SJSA1 (cell line): ENCODE results near the gene ITGA8. TPM values are rescaled to one million over a fixed set of nuclear protein-coding genes. Genes with fewer than 3 reads are reported as not detected.
A peak's percentile ranks its signal among the peaks of the same experiment; 100 is the strongest.
"Not testable (repeated sequence)": the region's sequence is repeated elsewhere in the genome, so short reads cannot be mapped to it uniquely, and the experiment has no call there.

Experiments used
- DNase-seq, 2 experiments: peaks; one replicate each; pipeline ENCODE4 v3.0.0-alpha.2; 2015 to 2020; ENCODE audit warnings: low spot score in 2 of 2, low read depth in 1 of 2
- H3K27ac ChIP-seq: fragments of 250-450 bp; sonication (Bioruptor Pico); 2 replicates; pipeline ENCODE4 v1.5.1; 2020; ENCODE audit warnings: mild to moderate bottlenecking, moderate library complexity
- H3K27me3 ChIP-seq: fragments of 250-450 bp; sonication (Bioruptor Pico); replicated peaks from 2 replicates; pipeline ENCODE4 v1.5.1; 2020; ENCODE audit warnings: mild to moderate bottlenecking, moderate library complexity
- H3K36me3 ChIP-seq: fragments of 250-450 bp; sonication (Bioruptor Pico); 2 replicates; pipeline ENCODE4 v1.5.1; 2020; ENCODE audit warnings: mild to moderate bottlenecking
- H3K4me1 ChIP-seq: fragments of 250-450 bp; sonication (Bioruptor Pico); replicated peaks from 2 replicates; pipeline ENCODE4 v1.6.1; 2021; ENCODE audit warnings: mild to moderate bottlenecking
- H3K4me3 ChIP-seq: fragments of 250-450 bp; sonication (Bioruptor Pico); 2 replicates; pipeline ENCODE4 v1.5.1; 2020; ENCODE audit warnings: mild to moderate bottlenecking
- H3K9me3 ChIP-seq: fragments of 250-450 bp; sonication (Bioruptor Pico); replicated peaks from 2 replicates; pipeline ENCODE4 v1.5.1; 2020; ENCODE audit warnings: mild to moderate bottlenecking
- total RNA-seq: library from RNA; depleted of rRNA; stranded (reverse); fragments of >200 nt; shearing (Covaris generic); gene quantifications from 2 replicates; pipeline ENCODE4 v1.2.3, GENCODE V29; 2014

ITGA8 gene
- total RNA-seq, 1 experiment from 2014 or later: 11.8 TPM

DNA sequence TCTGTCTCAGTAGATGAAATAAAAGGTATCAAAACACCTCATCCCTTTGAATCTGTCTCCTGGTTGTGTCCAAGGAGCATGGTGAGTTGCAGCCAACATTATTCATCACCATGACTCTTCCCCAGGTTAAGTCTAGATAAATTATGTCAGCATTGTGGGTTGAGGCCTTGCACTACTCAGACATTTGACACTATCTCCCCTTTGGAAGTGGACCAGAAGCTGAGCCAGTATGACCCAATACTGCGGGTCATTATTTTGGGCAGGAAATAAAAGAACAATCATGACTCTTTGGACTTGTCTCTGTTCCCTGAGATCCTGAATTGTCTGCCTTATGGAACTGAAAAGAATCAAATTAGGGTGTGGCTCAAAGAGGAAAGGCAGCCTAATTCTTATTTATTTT is 180.5 kb downstream of the ITGA8 start:
- Histone ChIP-seq H3K36me3 (no peaks in the 10 kb centered on the region), H3K9me3 (no peaks in the 10 kb centered on the region), H3K27ac (no peak overlapping the region), H3K27me3 (no peaks in the 10 kb centered on the region), H3K4me3 (no peak overlapping the region), H3K4me1 (no peaks in the 10 kb centered on the region)
- DNase-seq: no peak

DNA sequence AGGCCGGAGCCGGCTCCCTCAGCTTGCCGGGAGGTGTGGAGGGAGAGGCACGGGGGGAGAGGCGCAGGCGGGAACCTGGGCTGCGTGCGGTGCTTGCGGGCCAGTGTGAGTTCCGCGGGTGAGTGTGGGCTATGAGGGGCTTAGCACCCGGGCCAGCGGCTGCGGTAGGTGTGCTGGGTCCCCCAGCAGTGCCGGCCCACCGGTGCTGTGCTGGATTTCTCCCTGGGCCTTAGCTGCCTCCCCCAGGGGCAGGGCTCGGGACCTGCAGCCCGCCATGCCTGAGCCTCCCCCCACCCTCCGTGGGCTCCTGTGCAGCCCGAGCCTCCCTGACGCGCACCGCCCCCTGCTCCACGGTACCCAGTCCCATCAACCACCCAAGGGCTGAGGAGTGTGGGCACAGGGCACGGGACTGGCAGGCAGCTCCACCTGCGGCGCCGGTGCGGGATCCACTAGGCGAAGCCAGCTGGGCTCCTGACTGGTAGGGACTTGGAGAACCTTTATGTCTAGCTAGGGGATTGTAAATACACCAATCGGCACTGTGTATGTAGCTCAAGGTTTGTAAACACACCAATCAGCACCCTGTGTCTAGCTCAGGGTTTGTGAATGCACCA is 184.7 kb downstream of the ITGA8 start:
- H3K9me3 ChIP-seq, H3K27me3 ChIP-seq, DNase-seq, H3K27ac ChIP-seq, H3K4me1 ChIP-seq, H3K4me3 ChIP-seq, H3K36me3 ChIP-seq: not testable (repeated sequence)

DNA sequence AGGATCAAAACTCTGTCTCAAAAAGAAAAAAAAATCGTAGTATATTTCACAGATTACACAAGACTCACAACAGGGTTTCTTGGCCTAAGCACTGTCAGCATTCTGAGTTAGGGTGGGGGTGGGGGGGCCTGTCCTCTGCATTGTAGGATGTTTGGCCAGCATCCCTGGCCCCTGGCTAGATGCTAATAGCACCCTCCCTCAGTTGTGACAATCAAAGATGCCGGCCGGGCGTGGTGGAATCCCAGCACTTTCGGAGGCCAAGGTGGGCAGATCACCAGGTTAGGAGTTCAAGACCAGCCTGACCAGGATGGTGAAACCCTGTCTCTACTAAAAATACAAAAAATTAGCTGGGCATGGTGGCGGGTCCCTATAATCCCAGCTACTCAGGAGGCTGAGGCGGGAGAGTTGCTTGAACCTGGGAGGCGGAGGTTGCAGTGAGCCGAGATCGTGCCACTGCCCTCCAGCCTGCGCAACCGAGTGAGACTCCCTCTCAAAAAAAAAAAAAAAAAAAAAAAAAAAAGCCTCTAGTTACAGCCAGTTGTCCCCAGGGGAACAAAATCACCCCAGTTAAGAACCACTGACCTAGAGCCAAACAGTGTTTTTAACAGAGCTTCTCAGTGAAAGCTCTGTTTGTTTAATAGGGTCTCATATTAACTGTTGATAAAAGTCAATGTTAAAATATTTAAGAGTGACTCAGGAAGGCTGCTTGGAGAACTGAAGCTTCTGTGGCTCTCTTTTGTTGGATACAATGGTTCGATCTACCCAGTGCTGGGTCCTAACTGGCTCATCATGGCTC is 187.6 kb downstream of the ITGA8 start:
- Histone ChIP-seq H3K27me3 (no peaks in the 10 kb centered on the region), H3K27ac (no peak overlapping the region), H3K36me3 (no peaks in the 10 kb centered on the region), H3K4me1 (peaks cover 10% of the 10 kb centered on the region), H3K4me3 (no peak overlapping the region), H3K9me3 (no peaks in the 10 kb centered on the region)
- DNase-seq: no peak

DNA sequence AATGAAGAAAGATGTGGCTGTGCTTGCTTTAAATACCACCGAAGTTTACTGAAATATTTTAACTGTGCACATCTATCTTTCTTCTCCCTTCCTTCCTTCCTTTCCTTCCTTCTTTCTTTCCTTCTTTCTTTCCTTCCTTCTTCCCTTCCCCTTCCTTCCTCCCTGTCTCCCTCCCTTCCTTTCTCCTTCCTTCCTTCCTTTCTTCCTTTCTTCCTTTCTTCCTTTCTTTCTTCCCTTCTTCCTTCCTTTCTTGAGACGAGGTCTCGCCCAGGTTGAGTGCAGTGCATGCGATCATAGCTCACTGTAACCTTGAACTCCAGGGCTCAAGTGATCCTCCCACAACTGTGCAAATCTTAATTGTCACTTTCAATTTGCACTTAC is 190.9 kb downstream of the ITGA8 start:
- no peak overlapping the region for H3K4me3 ChIP-seq
- peaks cover 17% of the 10 kb centered on the region for H3K4me1 ChIP-seq
- no peak for DNase-seq
- no peak overlapping the region for H3K27ac ChIP-seq
- no peaks in the 10 kb centered on the region for H3K36me3 ChIP-seq
- H3K27me3 ChIP-seq: no peaks in the 10 kb centered on the region
- no peaks in the 10 kb centered on the region for H3K9me3 ChIP-seq

DNA sequence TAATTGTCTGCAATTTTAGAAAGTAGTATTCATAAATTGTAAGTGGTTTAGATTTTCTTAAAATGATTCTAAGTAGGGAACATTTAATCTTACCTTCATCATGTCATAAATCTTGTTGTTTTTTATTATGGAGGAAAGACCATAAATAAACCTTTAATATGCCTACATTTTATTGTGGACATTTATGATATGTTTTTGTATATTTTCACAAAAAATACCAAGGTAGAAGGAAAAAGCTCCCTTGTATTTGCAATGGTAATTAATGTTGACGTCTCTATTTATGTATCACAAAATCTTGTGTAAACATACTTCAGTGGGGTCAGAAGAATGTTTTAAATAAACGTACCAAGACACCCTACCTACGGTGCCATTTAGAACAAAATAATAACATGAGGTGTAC is 193.0 kb downstream of the ITGA8 start:
- DNase-seq: no peak
- Histone ChIP-seq H3K9me3 (no peaks in the 10 kb centered on the region), H3K4me3 (no peak overlapping the region), H3K36me3 (no peaks in the 10 kb centered on the region), H3K4me1 (peaks cover 17% of the 10 kb centered on the region), H3K27ac (peak overlapping the region; percentile 42), H3K27me3 (no peaks in the 10 kb centered on the region)

DNA sequence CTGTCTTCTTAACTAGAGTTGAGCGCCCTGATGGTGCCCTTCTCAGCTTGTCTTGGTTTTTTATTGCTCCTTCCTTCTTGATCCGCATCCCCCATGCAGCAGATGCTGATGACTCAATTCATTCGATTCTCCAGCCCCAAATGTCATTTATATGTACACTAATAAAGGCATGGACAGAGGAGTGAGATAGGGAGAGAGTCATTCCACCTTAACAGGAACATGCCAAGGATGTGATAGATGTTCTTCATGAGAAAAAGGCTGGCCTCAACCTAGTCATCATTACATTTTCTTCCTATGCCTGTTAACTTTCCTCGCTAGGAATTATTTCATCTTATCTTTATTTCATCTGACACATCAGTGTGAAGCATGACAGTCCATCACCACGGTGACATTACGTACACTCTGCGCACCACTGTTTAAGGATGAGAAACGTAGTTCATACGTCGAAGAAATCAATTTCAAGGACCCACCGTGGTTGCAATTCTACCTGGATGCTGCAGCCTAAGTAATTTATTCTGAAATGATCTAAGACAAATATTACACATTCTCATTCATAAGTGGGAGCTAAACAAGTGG is 198.3 kb downstream of the ITGA8 start:
- DNase-seq: no peak
- no peaks in the 10 kb centered on the region for H3K9me3 ChIP-seq
- H3K36me3 ChIP-seq: no peaks in the 10 kb centered on the region
- no peak overlapping the region for H3K27ac ChIP-seq
- no peak overlapping the region for H3K4me3 ChIP-seq
- H3K4me1 ChIP-seq: peaks cover 11% of the 10 kb centered on the region
- no peaks in the 10 kb centered on the region for H3K27me3 ChIP-seq

DNA sequence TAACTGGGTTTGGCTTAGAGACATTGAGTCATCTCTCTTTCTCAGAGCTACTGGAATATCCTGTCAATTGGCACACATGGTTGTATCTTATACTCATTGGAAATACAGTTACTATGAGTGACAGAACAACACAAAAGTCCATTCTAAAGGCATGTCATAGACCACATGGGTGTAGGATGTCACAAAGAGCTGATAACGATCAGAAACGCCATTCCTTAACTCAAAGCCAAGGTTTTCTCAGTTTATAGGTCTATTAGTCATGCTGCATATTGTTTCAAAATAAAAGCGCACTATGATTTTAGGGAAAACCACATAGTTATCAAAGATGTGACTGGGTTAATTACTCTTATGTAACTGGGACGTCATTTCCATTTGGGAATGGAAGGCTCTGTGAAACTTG is 201.5 kb downstream of the ITGA8 start:
- Histone ChIP-seq H3K4me3 (no peak overlapping the region), H3K9me3 (no peaks in the 10 kb centered on the region), H3K27ac (0 out of 2 replicates have a peak overlapping the region, but pooled peaks have one; percentile 8), H3K36me3 (no peaks in the 10 kb centered on the region), H3K27me3 (no peaks in the 10 kb centered on the region), H3K4me1 (peaks cover 11% of the 10 kb centered on the region)
- DNase-seq: peak in 1 of 2 experiments; percentile 34

DNA sequence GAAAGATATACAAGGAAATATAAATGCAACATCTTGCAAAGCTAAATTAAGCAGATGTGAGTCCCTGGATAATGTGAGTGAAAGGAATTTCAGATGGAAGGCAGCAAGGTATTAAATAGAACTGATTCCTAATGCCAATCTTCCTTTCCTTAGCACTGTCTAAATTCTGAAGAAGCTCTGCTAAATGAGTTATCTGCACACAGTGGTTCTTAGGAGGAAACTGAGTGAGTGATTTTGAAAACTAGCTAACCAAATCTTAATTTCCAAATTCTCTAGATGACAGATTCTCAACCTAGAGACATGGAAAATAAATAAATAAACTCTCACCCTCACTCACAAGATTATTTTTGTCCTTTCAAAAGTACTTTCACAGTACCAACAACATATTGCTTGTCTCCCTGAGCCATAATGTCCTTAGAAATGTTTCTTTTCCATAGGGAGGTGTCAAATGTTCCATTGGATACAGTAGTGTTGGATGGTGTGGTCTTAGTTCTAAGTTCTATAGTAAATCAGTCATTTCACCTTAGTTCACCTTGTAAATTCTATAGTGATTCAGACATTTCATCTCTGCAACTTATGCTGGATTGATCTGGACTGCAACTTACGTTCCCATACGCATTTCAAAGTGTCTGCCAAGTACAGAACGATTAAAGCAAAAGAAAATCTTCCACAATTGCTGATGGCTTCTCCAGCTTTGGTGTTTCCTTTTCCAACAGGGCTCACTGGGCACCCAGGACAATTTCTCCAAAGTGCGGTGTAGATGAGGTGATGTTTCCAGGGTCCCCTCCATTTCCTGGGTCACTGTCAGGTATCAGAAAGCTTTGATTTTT is 203.3 kb downstream of the ITGA8 start:
- Histone ChIP-seq H3K4me1 (peaks cover 11% of the 10 kb centered on the region), H3K4me3 (no peak overlapping the region), H3K9me3 (no peaks in the 10 kb centered on the region), H3K27me3 (no peaks in the 10 kb centered on the region), H3K36me3 (no peaks in the 10 kb centered on the region), H3K27ac (no peak overlapping the region)
- no peak for DNase-seq

DNA sequence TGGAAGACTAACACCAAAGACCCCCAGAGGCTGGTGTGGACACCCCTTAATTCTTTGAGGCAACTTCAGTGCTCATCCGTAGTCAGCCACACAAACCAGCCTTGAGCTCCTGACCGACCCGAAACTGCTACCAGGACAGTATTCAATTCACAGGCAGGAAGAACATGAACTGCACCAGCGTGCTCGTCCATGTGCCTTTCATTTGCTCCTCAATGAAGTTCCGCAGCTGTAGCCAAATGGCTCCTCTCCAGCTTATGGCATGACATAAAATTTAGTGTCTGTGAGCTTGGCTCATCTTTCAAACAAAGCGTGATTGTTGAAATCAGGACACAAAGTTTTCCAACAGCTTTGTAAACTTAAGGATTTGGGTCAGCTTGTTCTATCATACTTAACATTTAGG is 204.5 kb downstream of the ITGA8 start:
- Histone ChIP-seq H3K4me3 (no peak overlapping the region), H3K9me3 (no peaks in the 10 kb centered on the region)
- DNase-seq: no peak

DNA sequence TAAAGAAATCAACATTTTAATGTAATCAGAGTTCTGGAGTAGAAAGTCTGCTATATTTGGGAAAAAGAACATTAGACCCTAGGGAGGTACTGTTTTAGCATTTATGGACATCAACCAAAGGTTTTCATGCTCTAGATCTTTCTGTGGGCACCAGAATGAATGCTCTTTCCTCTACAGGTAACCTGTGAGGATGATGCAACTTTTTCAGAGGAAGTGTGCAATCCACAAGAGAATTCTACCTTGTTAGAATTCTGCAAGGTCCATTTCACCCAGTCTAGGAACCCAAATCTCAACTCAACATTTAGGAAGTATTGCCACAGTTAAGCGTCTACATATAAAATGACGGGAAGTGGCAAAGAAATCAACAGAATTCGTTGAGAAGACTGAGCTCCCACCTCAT is 208.8 kb downstream of the ITGA8 start:
- DNase-seq: no peak
- no peak overlapping the region for H3K4me3 ChIP-seq

More for the DNA sequence above, 204.5 kb downstream of the ITGA8 start:
- Histone ChIP-seq H3K27ac (no peak overlapping the region), H3K27me3 (no peaks in the 10 kb centered on the region), H3K4me1 (peaks cover 11% of the 10 kb centered on the region), H3K36me3 (no peaks in the 10 kb centered on the region)

DNA sequence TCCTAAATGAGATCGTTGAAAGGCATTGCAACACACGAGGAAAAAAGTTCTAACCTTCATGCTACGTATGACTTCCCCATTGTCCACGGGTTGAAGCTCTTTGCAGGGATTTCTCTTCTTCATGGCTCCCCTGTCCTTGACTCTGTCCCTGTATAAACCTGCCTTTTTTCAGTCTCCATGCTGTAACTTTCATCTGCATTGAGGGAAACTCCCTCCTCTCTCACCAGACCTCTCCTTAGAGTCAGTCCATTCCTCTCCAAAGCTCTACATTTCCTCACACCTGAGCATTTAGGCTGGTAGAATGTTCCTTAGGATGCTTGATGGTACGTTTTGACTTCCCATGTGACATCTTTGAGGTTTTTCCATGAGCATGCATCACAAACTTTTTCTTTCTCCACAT is 214.4 kb downstream of the ITGA8 start:
- Histone ChIP-seq H3K27me3 (no peaks in the 10 kb centered on the region), H3K36me3 (no peaks in the 10 kb centered on the region), H3K27ac (no peak overlapping the region), H3K9me3 (no peaks in the 10 kb centered on the region), H3K4me1 (peaks cover 10% of the 10 kb centered on the region), H3K4me3 (no peak overlapping the region)
- no peak for DNase-seq

More for the DNA sequence above, 208.8 kb downstream of the ITGA8 start:
- Histone ChIP-seq H3K27me3 (no peaks in the 10 kb centered on the region), H3K4me1 (no peaks in the 10 kb centered on the region), H3K36me3 (no peaks in the 10 kb centered on the region), H3K9me3 (no peaks in the 10 kb centered on the region), H3K27ac (no peak overlapping the region)

DNA sequence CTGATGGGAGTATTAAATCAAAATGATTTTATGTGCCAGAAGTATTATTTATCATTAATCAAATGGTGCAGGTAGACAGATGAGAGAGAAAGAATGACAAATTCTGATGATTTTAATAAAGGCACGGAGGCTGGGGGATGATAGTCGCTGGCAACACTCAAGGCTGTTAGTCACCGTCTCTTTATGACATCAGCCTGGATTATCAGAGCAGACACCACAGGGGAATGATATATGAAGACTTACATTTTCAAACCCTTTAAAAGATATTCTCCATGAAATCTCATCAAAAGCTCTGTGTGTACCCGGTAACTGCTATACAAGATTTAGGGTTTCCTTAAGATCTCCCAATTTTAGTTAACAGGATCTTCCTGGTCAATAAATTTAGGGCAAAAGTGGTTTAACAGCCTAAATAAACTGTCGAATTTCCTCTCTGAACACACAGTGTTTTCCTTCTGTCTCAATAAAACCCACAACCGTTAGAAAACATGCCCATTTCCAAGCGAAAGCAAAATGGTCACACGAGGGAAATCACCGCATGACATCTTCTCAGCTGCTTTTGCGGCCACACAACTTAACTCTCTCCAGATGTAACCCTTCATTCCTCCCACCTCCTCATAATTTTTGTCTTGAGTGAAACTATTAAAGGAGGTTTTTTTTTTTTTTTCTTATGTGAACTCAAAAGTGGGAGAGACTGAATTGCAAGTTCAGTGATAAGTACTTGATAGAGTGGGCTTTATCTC is 215.5 kb downstream of the ITGA8 start:
- H3K9me3 ChIP-seq: peaks cover 2% of the 10 kb centered on the region; the same call in 1 of the 2 replicates
- H3K4me3 ChIP-seq: peak overlapping the region; percentile 24
- H3K27ac ChIP-seq: peak overlapping the region; percentile 79
- H3K36me3 ChIP-seq: no peaks in the 10 kb centered on the region
- DNase-seq: peak in 1 of 2 experiments; percentile 61
- H3K27me3 ChIP-seq: no peaks in the 10 kb centered on the region
- H3K4me1 ChIP-seq: peaks cover 10% of the 10 kb centered on the region

DNA sequence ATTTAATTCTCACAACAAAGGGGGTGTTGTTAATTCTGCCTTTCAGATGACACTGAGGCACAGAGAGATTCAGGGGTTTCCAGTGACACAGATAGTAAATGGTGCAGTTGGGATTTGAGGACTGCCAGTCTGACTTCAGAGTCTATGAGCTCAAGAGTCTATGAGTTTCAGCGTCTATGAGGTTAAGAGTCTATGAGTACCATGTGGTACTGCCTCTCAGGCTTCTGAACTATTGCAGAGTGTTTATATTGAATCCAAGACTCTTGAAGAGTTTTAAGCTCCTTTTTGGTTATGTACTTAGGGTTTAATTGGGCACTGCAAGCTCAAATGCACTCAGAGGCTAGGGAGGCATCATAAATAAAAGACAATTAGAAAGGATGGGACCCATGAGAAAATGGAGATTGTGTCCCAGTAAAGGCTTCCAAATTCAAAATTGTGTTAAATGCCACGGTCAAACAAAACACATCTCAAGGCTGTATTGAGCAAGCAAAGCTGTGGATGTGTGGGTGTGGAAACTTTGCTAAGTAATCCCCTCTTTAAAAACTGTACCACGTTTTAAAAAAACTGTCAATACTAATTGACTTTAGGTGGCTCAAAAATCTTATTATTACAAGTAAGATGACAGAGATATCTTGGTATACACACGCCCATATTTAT is 224.7 kb downstream of the ITGA8 start:
- no peak for DNase-seq
- no peak overlapping the region for H3K27ac ChIP-seq
- no peaks in the 10 kb centered on the region for H3K27me3 ChIP-seq
- no peak overlapping the region for H3K4me3 ChIP-seq
- no peaks in the 10 kb centered on the region for H3K36me3 ChIP-seq
- 0 out of 2 replicates have a peak, but pooled peaks cover 4% of the 10 kb centered on the region for H3K4me1 ChIP-seq
- H3K9me3 ChIP-seq: peaks cover 2% of the 10 kb centered on the region; the same call in 1 of the 2 replicates
